Progenitor cell of endocrine pancreas (in vitro differentiated cells): ENCODE measurements around the gene NID1. TPM values are rescaled to one million over a fixed set of nuclear protein-coding genes. Genes with fewer than 3 reads are reported as not detected.
"Not testable (repeated sequence)": the region's sequence is repeated elsewhere in the genome, so short reads cannot be mapped to it uniquely, and the experiment has no call there.

ENCODE experiments used
- DNase-seq: peaks from one replicate; pipeline ENCODE4 v3.0.0; 2021; ENCODE audit warnings: low spot score; ENCODE audit not compliant: unreplicated experiment
- H3K27ac Mint-ChIP-seq: 2 replicates; pipeline ENCODE4 v1.8.0; 2021; ENCODE audit warnings: mild to moderate bottlenecking, moderate library complexity, mixed read lengths
- H3K27me3 Mint-ChIP-seq: 2 replicates; pipeline ENCODE4 v1.8.0; 2021; ENCODE audit warnings: mixed read lengths
- H3K36me3 Mint-ChIP-seq: 2 replicates; pipeline ENCODE4 v1.8.0; 2022; ENCODE audit warnings: mixed read lengths; ENCODE audit not compliant: insufficient read depth
- H3K4me1 Mint-ChIP-seq: 2 replicates; pipeline ENCODE4 v1.8.0; 2021; ENCODE audit warnings: low read depth, mixed read lengths
- H3K4me3 Mint-ChIP-seq: 2 replicates; pipeline ENCODE4 v1.8.0; 2021; ENCODE audit warnings: low read depth, mild to moderate bottlenecking, moderate library complexity, mixed read lengths
- H3K9me3 Mint-ChIP-seq: 2 replicates; pipeline ENCODE4 v1.8.0; 2021; ENCODE audit warnings: low read depth, mixed read lengths
- CTCF ChIP-seq: fragments of 200-600 bp; sonication (generic); IDR thresholded peaks from one replicate; pipeline ENCODE4 v1.5.0; 2021; ENCODE audit warnings: antibody characterized with exemption, mild to moderate bottlenecking; ENCODE audit not compliant: unreplicated experiment
- total RNA-seq: library from RNA; stranded (reverse); gene quantifications from 2 replicates; pipeline ENCODE4 v1.2.1, GENCODE V29; 2021

NID1 gene
- total RNA-seq, 1 donor from 2014 or later = 21.0 TPM

GRCh38 chr1:236009191-236009590 lies 55.7 kb downstream of the NID1 start:
- no peak for DNase-seq
- H3K27ac Mint-ChIP-seq = no peak overlapping the region
- H3K36me3 Mint-ChIP-seq = no peaks in the 10 kb centered on the region
- H3K27me3 Mint-ChIP-seq = no peaks in the 10 kb centered on the region
- no peak for TF ChIP-seq CTCF
- no peaks in the 10 kb centered on the region for H3K4me1 Mint-ChIP-seq
- no peak overlapping the region for H3K4me3 Mint-ChIP-seq
- H3K9me3 Mint-ChIP-seq = no peaks in the 10 kb centered on the region

DNA sequence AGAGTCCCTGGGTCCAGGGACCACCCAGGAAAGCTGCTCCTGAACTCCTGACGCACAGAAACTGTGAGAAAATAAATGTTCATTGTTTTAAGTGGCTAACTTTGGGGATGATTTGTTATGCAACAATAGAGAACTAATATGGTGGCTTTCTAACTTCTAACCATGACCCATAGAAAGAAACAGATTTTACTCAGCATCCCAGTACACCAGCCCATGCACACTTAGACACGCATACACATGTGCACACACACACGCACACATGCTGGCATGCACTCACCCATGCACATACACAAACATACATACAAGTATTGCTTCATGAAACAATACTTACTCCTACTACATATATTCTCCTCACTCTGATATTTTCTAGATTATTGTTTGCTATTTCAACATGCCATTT lies 57.1 kb downstream of the NID1 start:
- DNase-seq = no peak
- Mint-ChIP-seq H3K9me3 (no peaks in the 10 kb centered on the region), H3K4me1 (no peaks in the 10 kb centered on the region), H3K36me3 (no peaks in the 10 kb centered on the region), H3K4me3 (no peak overlapping the region), H3K27ac (no peak overlapping the region), H3K27me3 (no peaks in the 10 kb centered on the region)
- no peak for TF ChIP-seq CTCF

GRCh38 chr1:236003058-236003457 lies 61.8 kb downstream of the NID1 start:
- H3K27ac Mint-ChIP-seq, H3K9me3 Mint-ChIP-seq, H3K4me3 Mint-ChIP-seq, H3K36me3 Mint-ChIP-seq, H3K4me1 Mint-ChIP-seq, DNase-seq, H3K27me3 Mint-ChIP-seq: not testable (repeated sequence)

GRCh38 chr1:236002572-236002971 lies 62.3 kb downstream of the NID1 start:
- Mint-ChIP-seq H3K27ac (no peak overlapping the region), H3K36me3 (no peaks in the 10 kb centered on the region)
- no peak for DNase-seq

DNA sequence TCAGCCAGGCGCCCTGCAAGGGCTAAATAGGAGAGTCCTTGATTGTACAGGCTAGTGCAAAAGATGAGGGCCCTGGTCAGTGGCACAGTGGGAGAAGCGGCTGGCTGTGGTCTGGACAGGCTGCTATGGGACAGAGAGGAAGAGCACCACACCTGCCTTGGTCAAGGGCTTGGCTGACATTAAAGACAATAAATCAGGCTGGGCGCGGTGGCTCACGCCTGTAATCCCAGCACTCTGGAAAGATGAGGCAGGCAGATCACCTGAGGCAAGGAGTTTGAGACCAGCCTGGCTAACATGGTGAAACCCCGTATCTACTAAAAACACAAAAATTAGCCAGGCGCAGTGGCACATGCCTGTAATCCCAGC lies 62.9 kb downstream of the NID1 start:
- no peak for DNase-seq
- Mint-ChIP-seq H3K27me3 (no peaks in the 10 kb centered on the region), H3K4me3 (no peak overlapping the region), H3K4me1 (peaks cover 3% of the 10 kb centered on the region), H3K27ac (no peak overlapping the region), H3K36me3 (no peaks in the 10 kb centered on the region), H3K9me3 (no peaks in the 10 kb centered on the region)
- TF ChIP-seq CTCF = no peak

More at GRCh38 chr1:236002572-236002971, 62.3 kb downstream of the NID1 start:
- H3K4me3 Mint-ChIP-seq = no peak overlapping the region
- no peak for TF ChIP-seq CTCF
- no peaks in the 10 kb centered on the region for H3K27me3 Mint-ChIP-seq
- peaks cover 3% of the 10 kb centered on the region for H3K4me1 Mint-ChIP-seq
- H3K9me3 Mint-ChIP-seq = no peaks in the 10 kb centered on the region

DNA sequence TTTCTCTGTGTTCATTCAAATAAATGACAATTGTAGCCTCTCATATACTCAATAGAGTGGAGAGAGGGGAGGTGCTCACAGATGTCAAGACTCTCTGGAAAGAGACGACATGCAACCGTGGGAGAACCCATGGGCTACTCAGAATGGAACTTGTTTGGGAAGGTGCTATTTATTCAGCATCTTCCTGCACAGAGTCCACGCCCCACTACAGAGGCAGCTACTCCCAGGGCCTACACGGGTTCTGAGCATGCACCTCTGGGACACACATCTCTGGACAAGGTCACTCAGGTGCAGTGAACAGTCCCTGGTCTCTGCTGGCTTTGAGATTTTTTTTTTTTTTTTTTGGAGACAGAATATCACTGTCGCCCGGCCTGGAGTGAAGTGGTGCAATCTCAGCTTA lies 64.1 kb downstream of the NID1 start:
- Mint-ChIP-seq H3K4me3 (no peak overlapping the region), H3K4me1 (peaks cover 3% of the 10 kb centered on the region), H3K27ac (no peak overlapping the region), H3K9me3 (no peaks in the 10 kb centered on the region), H3K36me3 (no peaks in the 10 kb centered on the region), H3K27me3 (no peaks in the 10 kb centered on the region)
- no peak for DNase-seq
- no peak for TF ChIP-seq CTCF
